ENCODE data around the gene C1GALT1.

DNA sequence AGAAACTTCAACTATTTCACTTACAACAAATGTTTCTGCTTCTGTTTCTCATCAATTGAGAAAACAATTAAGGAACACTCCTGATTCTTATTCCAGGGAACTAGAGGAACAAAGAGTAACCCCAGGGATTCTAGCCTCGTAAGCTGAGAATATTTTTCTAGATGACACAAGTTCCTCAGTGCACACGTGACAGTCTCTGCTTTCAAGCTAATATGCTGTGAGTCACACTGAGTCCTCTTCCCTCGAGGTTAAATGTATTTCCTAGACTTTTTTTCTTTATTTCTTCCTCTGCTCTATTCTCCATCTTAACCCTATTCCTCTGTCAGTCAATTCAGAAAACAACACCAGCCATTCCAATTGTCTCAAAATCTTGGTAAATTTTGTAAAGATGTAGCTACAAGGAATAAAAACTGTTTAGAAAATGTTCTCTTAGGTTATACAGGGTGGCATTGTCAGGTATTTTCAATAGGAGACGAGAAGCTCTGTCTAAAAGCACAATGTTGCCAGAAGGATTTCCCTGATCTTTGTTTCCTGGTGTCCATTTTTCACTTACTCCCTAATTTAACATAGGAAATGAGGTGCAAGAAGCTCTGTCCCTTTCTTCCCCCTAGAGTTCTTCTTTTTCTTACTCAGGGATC is 5.8 kb upstream of the C1GALT1 start:
- TF ChIP-seq CTCF (IDR thresholded peaks at IDR 0.05) (no peak), POLR2A (IDR thresholded peaks at IDR 0.05) (no peak)

Data from adrenal gland (tissue), 5 donors.